Upper lobe of left lung (tissue), 4 donors: ENCODE measurements around the gene PHETA1.

Experiments
- CTCF ChIP-seq, 6 experiments: fragments of 450-650 bp in 4 of 6; fragments of 200-600 bp in 2 of 6; sonication (generic) in 2 of 6; IDR thresholded peaks; one replicate each; pipeline ENCODE4 v1.5.1; 2016 to 2019; ENCODE audit warnings: antibody characterized with exemption in 6 of 6
- EP300 ChIP-seq, 4 donors: sonication (generic); formaldehyde crosslinking; IDR thresholded peaks; one replicate each; pipeline ENCODE4 v1.5.1; 2017; ENCODE audit warnings: antibody characterized with exemption in 4 of 4, control low read depth in 2 of 4
- POLR2A ChIP-seq, 4 donors: fragments of 450-650 bp; IDR thresholded peaks; one replicate each; pipeline ENCODE4 v1.5.1; 2016 to 2017; ENCODE audit warnings: antibody characterized with exemption in 4 of 4, mild to moderate bottlenecking in 2 of 4
- POLR2AphosphoS5 ChIP-seq, 2 donors: sonication (generic); formaldehyde crosslinking; IDR thresholded peaks; one replicate each; pipeline ENCODE4 v1.5.1; 2017; ENCODE audit warnings: antibody characterized with exemption in 2 of 2

GRCh38 chr12:111349101-111349747 is 19.7 kb downstream of the PHETA1 start:
- no peak for TF ChIP-seq CTCF (IDR thresholded peaks at IDR 0.05)
- no peak for TF ChIP-seq POLR2AphosphoS5 (IDR thresholded peaks at IDR 0.05)
- no peak for TF ChIP-seq EP300 (IDR thresholded peaks at IDR 0.05)
- TF ChIP-seq POLR2A (IDR thresholded peaks at IDR 0.05): no peak
